Erythroblast (primary cell): ENCODE measurements around the gene CHIC2.
"Not testable (repeated sequence)": the region's sequence is repeated elsewhere in the genome, so short reads cannot be mapped to it uniquely, and the experiment has no call there.

Experiments used
- DNase-seq, 2 experiments: peaks; one replicate each; lab custom pipeline; 2025; lab: John Stamatoyannopoulos, UW
- GATA1 ChIP-seq: IDR thresholded peaks from 2 replicates; pipeline ENCODE4 v1.6.1; 2011; ENCODE audit warnings: low read depth, mild to moderate bottlenecking, control low read depth, low read length, moderate library complexity
- POLR2A ChIP-seq: IDR thresholded peaks from 2 replicates; pipeline ENCODE4 v1.6.1; 2011; ENCODE audit warnings: mild to moderate bottlenecking, low read length

CHIC2 gene

GRCh38 chr4:54061873-54062272 is 2.5 kb downstream of the CHIC2 start:
- DNase-seq: no peak
- TF ChIP-seq POLR2A (no peak), GATA1 (no peak)

- no peak for DNase-seq
- TF ChIP-seq POLR2A (no peak), GATA1 (no peak)
Measured at GRCh38 chr4:54061067-54061466, 3.3 kb downstream of the CHIC2 start.

GRCh38 chr4:54060116-54060515 is 4.3 kb downstream of the CHIC2 start:
- DNase-seq: peak; percentile 12 to 61
- TF ChIP-seq POLR2A: no peak
- TF ChIP-seq GATA1: no peak

- TF ChIP-seq GATA1 (no peak), POLR2A (no peak)
- DNase-seq: no peak
Measured at GRCh38 chr4:54058171-54058570, 6.2 kb downstream of the CHIC2 start.

- DNase-seq: no peak
- TF ChIP-seq POLR2A: no peak
- no peak for TF ChIP-seq GATA1
Measured at GRCh38 chr4:54056360-54056759, 8.0 kb downstream of the CHIC2 start.

GRCh38 chr4:54055494-54055893 is 8.9 kb downstream of the CHIC2 start:
- no peak for DNase-seq
- TF ChIP-seq GATA1 (no peak), POLR2A (no peak)

GRCh38 chr4:54054501-54054900 is 9.9 kb downstream of the CHIC2 start:
- DNase-seq: peak; percentile 21 to 70
- no peak for TF ChIP-seq POLR2A
- no peak for TF ChIP-seq GATA1

GRCh38 chr4:54053322-54053721 is 11.1 kb downstream of the CHIC2 start:
- DNase-seq: not testable (repeated sequence)

- TF ChIP-seq POLR2A (no peak), GATA1 (no peak)
- DNase-seq: peak in 1 of 2 experiments; percentile 3
Measured at GRCh38 chr4:54050214-54050904, 14.0 kb downstream of the CHIC2 start.

GRCh38 chr4:54043630-54044029 is 20.8 kb downstream of the CHIC2 start:
- DNase-seq: not testable (repeated sequence)

GRCh38 chr4:54041933-54042332 is 22.5 kb downstream of the CHIC2 start:
- DNase-seq: peak; percentile 28 to 55
- TF ChIP-seq POLR2A: no peak
- TF ChIP-seq GATA1: no peak

- DNase-seq: no peak
- no peak for TF ChIP-seq GATA1
- no peak for TF ChIP-seq POLR2A
Measured at GRCh38 chr4:54041100-54041499, 23.3 kb downstream of the CHIC2 start.

- DNase-seq: no peak
- TF ChIP-seq POLR2A (no peak), GATA1 (no peak)
Measured at GRCh38 chr4:54038056-54038455, 26.3 kb downstream of the CHIC2 start.

GRCh38 chr4:54036184-54036583 is 28.2 kb downstream of the CHIC2 start:
- TF ChIP-seq POLR2A: no peak
- no peak for TF ChIP-seq GATA1
- DNase-seq: no peak

GRCh38 chr4:54032558-54033135 is 31.8 kb downstream of the CHIC2 start:
- no peak for TF ChIP-seq GATA1
- no peak for TF ChIP-seq POLR2A
- no peak for DNase-seq

GRCh38 chr4:54027311-54027710 is 37.1 kb downstream of the CHIC2 start:
- no peak for TF ChIP-seq POLR2A
- no peak for TF ChIP-seq GATA1
- DNase-seq: no peak
